ENCODE measurements around the gene ZYX.
"Not testable (repeated sequence)": the region's sequence is repeated elsewhere in the genome, so short reads cannot be mapped to it uniquely, and the experiment has no call there.

The ZYX gene

DNA sequence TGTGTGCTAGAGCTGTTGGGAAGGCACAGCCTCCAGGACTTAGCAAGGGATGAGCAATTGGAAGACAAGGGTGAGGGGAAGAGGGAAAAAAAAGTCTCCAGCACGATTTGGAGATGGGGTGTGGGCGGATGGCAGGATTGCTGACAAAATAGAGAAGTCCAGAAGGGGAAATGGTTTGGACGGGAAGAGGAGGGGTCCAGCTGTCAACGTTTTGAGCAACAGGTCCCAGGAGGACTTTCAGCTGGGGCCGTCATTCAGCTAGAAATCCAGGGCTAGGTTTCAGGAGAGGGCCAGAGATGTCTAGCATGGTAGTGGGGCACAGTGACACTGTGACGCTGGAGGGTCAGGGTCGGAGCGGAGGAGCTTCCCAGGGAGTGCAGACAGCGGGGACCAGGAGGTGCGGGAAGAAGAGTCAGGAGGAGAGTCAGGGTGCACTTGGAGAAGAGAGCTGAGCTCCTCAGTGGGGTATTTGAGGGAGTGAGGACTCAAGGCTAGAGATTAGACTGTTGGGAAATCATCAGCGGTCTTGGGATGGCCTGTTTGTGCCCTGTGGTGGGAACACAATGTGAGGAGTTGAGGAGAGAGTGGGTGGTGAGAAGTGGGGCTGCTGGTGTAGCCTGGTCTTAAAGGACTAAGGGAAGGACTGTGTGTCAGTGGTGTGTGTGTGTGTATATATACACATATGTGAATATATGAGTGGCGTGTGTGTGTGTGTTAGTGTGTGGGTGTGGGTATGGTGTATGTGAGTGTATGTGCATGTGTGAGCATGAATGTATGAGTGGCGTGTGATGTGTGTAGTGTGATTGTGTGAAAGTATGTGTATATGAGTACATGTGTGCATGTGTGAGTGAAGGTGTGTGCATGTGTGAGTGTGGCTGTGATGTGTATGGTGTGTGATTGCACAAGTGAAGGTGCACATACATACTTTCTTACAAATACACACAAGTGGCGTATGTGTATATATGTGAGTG lies 3.8 kb downstream of the ZYX start:
- DNase-seq = no peak

DNA sequence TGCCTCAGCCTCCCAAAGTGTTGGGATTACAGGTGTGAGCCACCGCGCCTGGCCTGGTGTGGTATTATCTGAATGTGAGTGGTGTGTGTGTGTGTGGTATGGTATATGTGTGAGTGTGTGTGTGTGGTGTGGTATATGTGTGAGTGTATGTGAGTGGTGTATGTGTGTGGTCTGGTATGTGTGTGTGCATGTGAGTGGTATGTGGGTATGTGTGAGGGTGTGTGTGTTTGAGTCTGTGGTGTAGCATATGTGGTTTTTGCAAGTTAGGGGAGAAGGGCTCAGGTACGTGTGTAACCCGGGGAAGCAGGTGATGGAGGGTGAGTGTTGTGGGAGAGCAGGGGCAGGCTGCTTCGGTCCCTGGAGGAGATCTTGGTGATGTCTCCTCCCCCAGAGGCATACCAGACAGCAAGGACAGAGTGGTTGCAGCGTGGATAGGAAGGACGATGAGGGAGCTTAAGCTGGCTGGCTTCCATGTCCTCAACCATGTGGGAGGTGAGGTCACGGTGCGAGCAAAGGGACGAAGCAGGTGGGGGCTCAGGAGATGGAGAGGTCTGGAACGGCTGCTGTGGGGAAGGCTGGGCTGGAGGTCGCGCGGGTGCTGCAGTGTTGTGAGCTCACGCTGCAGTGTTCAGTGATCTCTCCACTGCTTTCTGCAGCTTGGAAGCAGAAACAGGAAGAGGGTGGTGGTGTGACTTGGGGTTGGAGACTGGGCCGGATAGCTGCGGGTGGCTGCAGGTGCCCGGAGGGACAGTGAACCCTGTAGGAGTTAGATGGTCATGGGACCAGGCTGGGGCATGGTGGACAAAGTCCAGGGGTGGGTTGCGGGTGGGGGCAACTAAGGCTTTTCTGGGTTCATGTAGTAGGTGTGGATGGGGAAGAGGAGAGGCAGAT lies 5.0 kb downstream of the ZYX start:
- DNase-seq = no peak

DNA sequence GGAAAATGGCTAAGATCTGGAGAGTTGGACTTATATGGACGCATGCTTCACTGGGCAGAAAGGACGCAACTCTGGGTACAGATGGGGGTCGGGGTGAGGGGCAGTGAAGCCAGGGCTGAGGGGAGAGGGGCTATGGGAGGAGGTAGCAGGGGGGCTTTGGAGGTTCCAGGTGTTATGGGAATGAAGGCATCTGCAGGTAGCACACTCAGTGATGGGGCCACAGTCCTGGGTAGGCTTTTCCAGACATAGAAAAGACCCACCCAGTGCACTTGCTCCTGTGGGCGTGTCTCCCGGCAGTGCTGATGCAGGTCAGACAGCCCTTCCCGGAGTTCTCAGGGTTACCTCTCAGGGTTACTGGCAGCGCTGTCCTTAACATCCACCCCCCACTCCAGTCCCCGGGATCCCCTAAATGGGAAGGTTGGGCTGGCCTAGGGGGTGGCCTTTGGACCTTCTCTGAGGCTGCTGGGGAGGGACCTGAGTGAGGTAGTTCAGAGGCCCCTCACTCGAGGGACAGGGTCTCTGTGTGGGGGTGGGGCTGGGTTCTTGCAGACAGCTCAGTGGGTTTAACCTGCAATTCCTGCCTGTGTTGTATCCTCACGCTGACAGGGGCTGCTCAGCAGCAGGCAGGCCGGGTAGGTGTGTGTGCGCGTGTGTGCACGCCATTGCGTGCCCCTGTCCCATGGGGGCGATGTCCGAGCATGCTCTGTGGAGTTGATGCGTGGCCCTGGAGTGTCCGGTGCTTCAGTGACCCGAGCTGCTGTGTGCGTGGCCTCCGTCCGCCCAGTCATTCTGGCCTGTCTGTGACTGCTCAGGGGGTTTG lies 6.2 kb downstream of the ZYX start:
- DNase-seq = no peak

DNA sequence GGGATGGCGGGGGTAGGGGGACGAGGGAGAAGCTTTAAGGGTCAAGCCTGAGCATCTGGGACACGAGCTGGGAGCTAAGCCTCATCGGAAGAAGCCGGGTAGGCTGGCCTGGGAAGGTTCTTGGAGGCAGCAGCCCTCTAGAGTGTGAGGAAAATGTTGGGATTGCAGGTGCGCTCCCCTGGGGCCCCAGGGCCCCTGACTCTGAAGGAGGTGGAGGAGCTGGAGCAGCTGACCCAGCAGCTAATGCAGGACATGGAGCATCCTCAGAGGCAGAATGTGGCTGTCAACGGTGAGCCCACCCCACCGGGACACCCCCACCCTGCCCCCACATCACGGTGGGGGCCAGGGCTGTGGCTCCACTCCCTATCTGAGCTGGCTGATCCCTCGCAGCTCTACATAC lies 6.9 kb downstream of the ZYX start:
- no peak for DNase-seq

GRCh38 chr7:143388491-143389101 lies 7.5 kb downstream of the ZYX start:
- no peak for DNase-seq

GRCh38 chr7:143389316-143390103 lies 8.4 kb downstream of the ZYX start:
- DNase-seq = no peak

DNA sequence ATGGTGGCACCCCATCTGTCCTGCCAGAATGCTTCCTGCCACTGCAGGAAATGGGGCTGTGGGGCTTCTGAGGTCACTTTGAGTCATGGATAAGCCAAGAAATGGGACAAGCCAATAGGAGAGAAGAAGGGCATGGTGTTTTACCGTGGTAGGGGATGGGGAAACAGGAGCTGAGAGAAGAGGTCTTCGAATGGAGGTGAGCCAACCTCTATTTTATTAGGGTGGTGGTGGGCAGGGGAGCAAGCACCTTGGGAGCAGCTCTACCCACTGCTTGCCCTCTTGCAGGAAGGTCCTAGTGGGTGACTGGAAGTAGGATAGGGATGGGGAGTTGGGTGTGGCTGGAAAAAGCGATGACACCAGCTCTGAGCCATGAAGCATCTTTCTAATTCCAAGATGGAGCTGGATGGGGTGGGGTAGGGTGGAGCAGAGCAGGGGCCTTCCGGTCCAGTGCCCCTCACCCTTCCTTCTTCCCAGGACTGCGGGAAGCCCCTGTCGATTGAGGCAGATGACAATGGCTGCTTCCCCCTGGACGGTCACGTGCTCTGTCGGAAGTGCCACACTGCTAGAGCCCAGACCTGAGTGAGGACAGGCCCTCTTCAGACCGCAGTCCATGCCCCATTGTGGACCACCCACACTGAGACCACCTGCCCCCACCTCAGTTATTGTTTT lies 9.1 kb downstream of the ZYX start:
- no peak for DNase-seq

GRCh38 chr7:143390773-143391317 lies 9.7 kb downstream of the ZYX start:
- DNase-seq = no peak

DNA sequence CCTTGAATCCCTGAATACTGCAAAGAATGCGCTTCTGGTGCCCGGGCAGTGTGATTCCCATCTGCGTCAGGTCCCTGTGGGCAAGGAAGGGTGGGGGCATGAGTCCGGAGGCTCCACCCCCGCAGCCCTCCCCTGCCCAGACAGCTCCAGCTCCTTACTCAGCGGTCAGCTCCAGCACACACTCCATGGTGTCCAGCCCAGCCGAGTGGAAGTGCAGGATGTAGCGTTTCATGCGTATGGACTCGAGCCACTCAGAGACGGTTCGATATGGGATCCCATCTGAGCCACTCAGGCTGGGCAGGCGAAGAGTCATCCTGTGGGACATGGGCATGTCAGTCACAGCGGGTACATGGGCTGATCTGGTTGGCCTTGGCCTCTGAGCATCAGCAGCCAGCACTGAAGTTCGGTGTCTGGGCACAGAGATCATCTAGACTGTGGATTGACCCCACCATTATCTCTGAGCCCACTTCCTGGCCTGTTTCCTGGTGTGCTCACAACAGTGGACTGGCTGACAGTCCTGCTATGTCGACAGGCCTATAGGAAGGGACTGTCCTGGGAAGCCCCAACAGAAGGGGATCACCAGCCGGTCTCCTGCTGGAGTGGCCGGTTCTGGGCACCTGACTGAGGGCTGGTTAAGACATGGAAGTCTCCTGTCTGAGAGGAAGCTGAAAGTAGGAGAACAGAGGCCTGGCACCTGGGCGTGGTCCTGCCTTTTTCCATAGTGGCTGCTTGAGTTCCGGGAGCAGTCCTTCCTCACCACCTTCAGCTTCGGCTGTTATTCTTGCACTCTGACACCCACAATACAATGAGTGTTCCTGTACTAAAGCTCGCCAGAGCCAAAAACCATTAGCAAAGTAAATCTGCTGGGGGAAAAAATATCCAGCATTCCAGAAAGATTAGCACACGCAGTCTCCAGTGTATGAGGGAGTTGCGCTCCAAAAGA lies 10.6 kb downstream of the ZYX start:
- DNase-seq = no peak

DNA sequence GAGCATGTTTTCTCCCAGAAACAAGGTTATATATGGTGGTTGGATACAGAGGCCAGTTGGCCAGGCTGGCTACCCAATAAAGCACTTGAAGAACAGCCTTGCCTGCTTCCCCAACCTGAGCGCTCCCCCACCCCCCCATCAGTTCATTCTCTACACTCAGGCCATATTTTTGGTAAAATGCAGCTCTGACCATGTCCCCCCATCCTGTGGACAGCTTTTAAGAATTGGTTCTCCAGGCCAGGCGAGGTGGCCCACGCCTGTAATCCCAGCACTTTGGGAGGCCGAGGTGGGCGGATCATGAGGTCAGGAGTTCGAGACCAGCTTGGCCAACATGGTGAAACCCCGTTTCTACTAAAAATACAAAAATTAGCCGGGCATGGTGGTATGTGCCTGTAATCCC lies 11.3 kb downstream of the ZYX start:
- not testable (repeated sequence) for DNase-seq

GRCh38 chr7:143392875-143393266 lies 11.7 kb downstream of the ZYX start:
- no peak for DNase-seq

DNA sequence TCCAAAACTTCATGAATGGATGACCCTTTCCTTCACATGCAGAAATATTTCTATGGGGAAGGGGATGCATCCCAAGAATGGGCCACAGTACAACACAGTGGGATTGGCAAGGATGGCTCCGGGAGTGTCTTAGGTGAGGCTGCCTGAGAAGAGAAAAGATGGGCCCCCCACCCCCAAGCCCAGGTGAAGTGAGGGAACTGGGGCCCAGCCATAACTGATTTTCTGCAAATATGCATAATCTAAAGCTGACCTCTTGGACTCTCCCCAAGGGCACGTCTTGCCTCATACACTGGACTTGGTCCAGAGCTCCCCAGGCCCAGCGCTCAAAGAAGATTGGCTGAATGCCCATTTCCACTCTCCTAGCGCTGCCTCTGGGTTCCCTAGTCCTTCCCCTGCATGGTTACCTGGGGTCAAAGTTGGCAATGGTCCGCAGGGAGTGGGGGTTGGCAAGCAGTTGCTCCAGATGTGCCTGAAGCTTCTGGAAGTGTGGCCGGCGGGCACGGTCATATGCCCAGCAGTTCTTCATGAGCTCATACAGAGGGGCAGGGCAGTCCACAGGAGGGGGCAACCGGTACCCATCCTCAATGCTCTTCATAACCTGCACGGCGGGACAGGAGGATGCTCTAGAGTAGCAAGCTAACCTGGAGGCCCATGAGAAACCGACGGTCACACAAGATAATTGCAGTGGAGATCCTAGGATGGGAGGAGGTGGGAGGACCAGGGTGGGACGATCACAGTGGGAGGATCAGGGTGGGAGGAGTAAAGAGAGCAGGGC lies 12.3 kb downstream of the ZYX start:
- DNase-seq = no peak

GRCh38 chr7:143394068-143394467 lies 12.9 kb downstream of the ZYX start:
- DNase-seq = no peak

GRCh38 chr7:143394777-143395176 lies 13.6 kb downstream of the ZYX start:
- DNase-seq = no peak

DNA sequence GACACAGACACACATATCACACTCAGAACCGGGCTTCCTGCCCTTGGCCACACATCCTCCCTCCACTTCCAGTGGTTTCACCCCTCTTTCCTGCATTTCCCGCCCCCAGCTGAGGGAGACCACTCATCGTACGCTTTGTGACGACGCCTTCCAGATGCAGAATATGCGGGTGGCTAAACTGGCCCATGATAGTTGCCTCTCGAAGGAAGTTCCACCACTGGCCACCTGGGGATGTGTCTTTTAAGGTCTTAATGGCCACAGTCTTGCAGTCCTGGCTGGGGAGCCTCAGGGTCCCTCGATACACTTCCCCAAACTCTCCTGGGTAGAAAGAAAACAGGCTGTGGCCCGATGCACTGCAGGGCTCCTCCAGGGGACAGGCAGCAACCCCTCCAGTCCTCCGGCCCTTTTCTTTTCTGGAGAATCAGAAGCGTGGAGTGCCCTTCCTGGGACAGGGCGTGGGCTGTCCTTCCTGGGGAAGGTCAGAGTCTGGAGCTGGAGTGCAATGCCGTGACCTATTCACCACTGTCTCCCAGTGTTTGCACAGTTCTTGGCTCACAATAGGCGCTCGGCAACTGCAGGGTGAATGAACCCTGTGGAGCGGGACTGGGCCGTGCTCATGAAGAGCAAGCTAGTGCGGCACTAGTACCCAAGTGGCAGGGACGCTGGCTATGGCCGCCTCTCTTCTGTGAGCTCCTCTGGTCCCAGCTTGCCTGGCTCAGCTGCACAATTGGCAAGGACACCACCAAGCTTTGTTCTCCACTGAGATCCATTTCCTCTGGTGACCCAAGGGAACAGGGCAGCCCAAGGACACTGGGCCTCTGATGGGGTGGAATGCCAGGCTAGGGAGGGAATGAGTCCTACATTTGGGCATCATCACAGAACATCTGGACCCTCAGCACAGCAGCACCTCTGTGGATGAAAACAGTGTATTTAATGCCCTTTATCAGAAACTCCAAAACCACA lies 14.3 kb downstream of the ZYX start:
- no peak for DNase-seq

DNA sequence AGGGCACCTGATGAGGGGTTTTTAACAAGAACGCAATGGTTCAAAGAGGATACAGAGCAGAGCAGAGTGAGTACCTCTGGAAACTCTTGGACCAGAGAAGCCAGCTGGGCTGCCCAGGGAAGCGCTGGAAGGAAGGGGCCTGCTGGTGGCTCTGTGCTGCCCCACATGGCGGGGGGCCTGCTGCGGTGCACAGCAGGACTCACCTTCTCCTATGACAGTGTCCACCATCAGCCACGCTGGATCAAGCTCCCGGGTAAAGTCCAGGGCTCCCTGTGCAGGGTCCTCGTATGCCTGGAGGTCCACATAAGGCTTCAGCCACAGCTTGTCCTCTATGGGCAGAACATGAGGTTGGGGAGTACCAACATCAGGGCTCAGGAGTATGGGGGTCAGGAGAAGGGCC lies 15.0 kb downstream of the ZYX start:
- no peak for DNase-seq

Measured in T-helper 9 cell (primary cell).